ENCODE measurements around the gene DLGAP1. TPM values are rescaled to one million over a fixed set of nuclear protein-coding genes. Genes with fewer than 3 reads are reported as not detected.

The DLGAP1 gene
- total RNA-seq, 1 donor from 2014 or later: 13.6 TPM

- DNase-seq: no peak
- no peak for TF ChIP-seq CTCF (IDR thresholded peaks at IDR 0.05; ENCODE audit: partially characterized antibody, unreplicated experiment)
- no peak overlapping the region for H3K4me3 Mint-ChIP-seq (ENCODE audit: unreplicated experiment)
- no peaks in the 10 kb centered on the region for H3K4me1 Mint-ChIP-seq (ENCODE audit: low read depth, unreplicated experiment)
- no peak overlapping the region for H3K27ac Mint-ChIP-seq (ENCODE audit: unreplicated experiment)
- peaks cover 1% of the 10 kb centered on the region for H3K9me3 Mint-ChIP-seq (ENCODE audit: unreplicated experiment)
- peaks cover 1% of the 10 kb centered on the region for H3K27me3 Mint-ChIP-seq (ENCODE audit: unreplicated experiment)
- no peaks in the 10 kb centered on the region for H3K36me3 Mint-ChIP-seq (ENCODE audit: unreplicated experiment)
These were observed 696.0 kb downstream of the DLGAP1 start for GRCh38 chr18:3759099-3759498.

- Mint-ChIP-seq H3K27me3 (ENCODE audit: unreplicated experiment) (peaks cover 1% of the 10 kb centered on the region), H3K9me3 (ENCODE audit: unreplicated experiment) (peaks cover 1% of the 10 kb centered on the region), H3K36me3 (ENCODE audit: unreplicated experiment) (no peaks in the 10 kb centered on the region), H3K27ac (ENCODE audit: unreplicated experiment) (no peak overlapping the region), H3K4me1 (ENCODE audit: low read depth, unreplicated experiment) (no peaks in the 10 kb centered on the region), H3K4me3 (ENCODE audit: unreplicated experiment) (no peak overlapping the region)
- DNase-seq: no peak
- no peak for TF ChIP-seq CTCF (IDR thresholded peaks at IDR 0.05; ENCODE audit: partially characterized antibody, unreplicated experiment)
These were observed 696.6 kb downstream of the DLGAP1 start for GRCh38 chr18:3758531-3758930.

GRCh38 chr18:3757361-3757760 is 697.7 kb downstream of the DLGAP1 start:
- TF ChIP-seq CTCF (IDR thresholded peaks at IDR 0.05; ENCODE audit: partially characterized antibody, unreplicated experiment): no peak
- no peaks in the 10 kb centered on the region for H3K9me3 Mint-ChIP-seq (ENCODE audit: unreplicated experiment)
- no peaks in the 10 kb centered on the region for H3K36me3 Mint-ChIP-seq (ENCODE audit: unreplicated experiment)
- H3K27me3 Mint-ChIP-seq (ENCODE audit: unreplicated experiment): peaks cover 1% of the 10 kb centered on the region
- DNase-seq: no peak
- H3K27ac Mint-ChIP-seq (ENCODE audit: unreplicated experiment): no peak overlapping the region
- no peak overlapping the region for H3K4me3 Mint-ChIP-seq (ENCODE audit: unreplicated experiment)
- H3K4me1 Mint-ChIP-seq (ENCODE audit: low read depth, unreplicated experiment): no peaks in the 10 kb centered on the region

GRCh38 chr18:3753106-3753505 is 702.0 kb downstream of the DLGAP1 start:
- Mint-ChIP-seq H3K27ac (ENCODE audit: unreplicated experiment) (no peak overlapping the region), H3K27me3 (ENCODE audit: unreplicated experiment) (no peaks in the 10 kb centered on the region), H3K36me3 (ENCODE audit: unreplicated experiment) (no peaks in the 10 kb centered on the region), H3K4me1 (ENCODE audit: low read depth, unreplicated experiment) (no peaks in the 10 kb centered on the region), H3K9me3 (ENCODE audit: unreplicated experiment) (no peaks in the 10 kb centered on the region), H3K4me3 (ENCODE audit: unreplicated experiment) (no peak overlapping the region)
- no peak for TF ChIP-seq CTCF (IDR thresholded peaks at IDR 0.05; ENCODE audit: partially characterized antibody, unreplicated experiment)
- no peak for DNase-seq

GRCh38 chr18:3748086-3748485 is 707.0 kb downstream of the DLGAP1 start:
- TF ChIP-seq CTCF (IDR thresholded peaks at IDR 0.05; ENCODE audit: partially characterized antibody, unreplicated experiment): no peak
- H3K4me3 Mint-ChIP-seq (ENCODE audit: unreplicated experiment): no peak overlapping the region
- no peak for DNase-seq
- no peak overlapping the region for H3K27ac Mint-ChIP-seq (ENCODE audit: unreplicated experiment)
- H3K9me3 Mint-ChIP-seq (ENCODE audit: unreplicated experiment): no peaks in the 10 kb centered on the region
- no peaks in the 10 kb centered on the region for H3K4me1 Mint-ChIP-seq (ENCODE audit: low read depth, unreplicated experiment)
- no peaks in the 10 kb centered on the region for H3K27me3 Mint-ChIP-seq (ENCODE audit: unreplicated experiment)
- H3K36me3 Mint-ChIP-seq (ENCODE audit: unreplicated experiment): no peaks in the 10 kb centered on the region
